Measurements from ENCODE around the gene RFX3. TPM values are rescaled to one million over a fixed set of nuclear protein-coding genes. Genes with fewer than 3 reads are reported as not detected.

RFX3 gene
- total RNA-seq, 4 donors from 2014 or later = 0.91 to 6.5 (median 3.3) TPM

GRCh38 chr9:3514786-3515185 lies 11.0 kb downstream of the RFX3 start:
- Histone ChIP-seq H3K27me3 (no peaks in the 10 kb centered on the region), H3K27ac (no peak overlapping the region), H3K4me3 (no peak overlapping the region), H3K36me3 (no peaks in the 10 kb centered on the region), H3K4me1 (peaks cover 0 to 12% (median 0%) of the 10 kb centered on the region in 3 donors), H3K9me3 (no peaks in the 10 kb centered on the region)
- intact Hi-C loops (cut with DNase I) = no loop called here
- no peak for DNase-seq
- TF ChIP-seq CTCF (IDR thresholded peaks at IDR 0.05) = no peak
- no peak for TF ChIP-seq POLR2A (IDR thresholded peaks at IDR 0.05)
- 91 to 92% methylated on average over 3 of the region's 3 CpGs for WGBS, 2 donors

- Histone ChIP-seq H3K9me3 (no peaks in the 10 kb centered on the region), H3K36me3 (no peaks in the 10 kb centered on the region), H3K4me3 (no peak overlapping the region), H3K4me1 (peaks cover 0 to 22% (median 0%) of the 10 kb centered on the region in 3 donors), H3K27me3 (no peaks in the 10 kb centered on the region), H3K27ac (no peak overlapping the region)
- no peak for TF ChIP-seq CTCF (IDR thresholded peaks at IDR 0.05)
- no peak for DNase-seq
- 68 to 74% methylated on average over 2 of the region's 2 CpGs for WGBS, 2 donors
- intact Hi-C loops (cut with DNase I) = no loop called here
Measured at GRCh38 chr9:3513265-3513818, 12.5 kb downstream of the RFX3 start.

GRCh38 chr9:3511551-3511950 lies 14.2 kb downstream of the RFX3 start:
- Histone ChIP-seq H3K27ac (no peak overlapping the region), H3K4me1 (peaks cover 0 to 22% (median 0%) of the 10 kb centered on the region in 3 donors), H3K9me3 (no peaks in the 10 kb centered on the region), H3K4me3 (no peak overlapping the region), H3K27me3 (no peaks in the 10 kb centered on the region), H3K36me3 (no peaks in the 10 kb centered on the region)
- WGBS, 2 donors = 58 to 67% methylated on average over 1 of the region's 1 CpG
- intact Hi-C loops (cut with DNase I) = no loop called here
- TF ChIP-seq POLR2A (IDR thresholded peaks at IDR 0.05) = no peak
- no peak for TF ChIP-seq CTCF (IDR thresholded peaks at IDR 0.05)
- DNase-seq = no peak

DNA sequence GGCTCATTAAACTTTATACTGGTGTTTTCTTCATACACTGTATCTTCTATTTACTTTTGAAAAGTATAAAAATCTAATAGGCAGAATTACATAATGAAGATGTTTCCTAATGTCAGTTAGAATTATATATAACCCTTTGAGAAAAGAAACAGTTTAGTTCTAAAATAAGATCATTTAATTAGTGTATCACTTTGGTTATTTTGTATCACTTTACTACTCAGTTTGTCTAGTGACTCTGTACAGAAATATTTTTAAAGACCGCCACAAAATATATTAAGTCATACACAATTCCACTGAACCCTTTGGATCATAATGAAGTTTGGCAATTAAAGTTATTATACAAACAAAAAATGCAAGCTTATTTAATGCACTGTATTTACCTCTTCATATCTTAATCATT lies 15.0 kb downstream of the RFX3 start:
- no peak for TF ChIP-seq CTCF (IDR thresholded peaks at IDR 0.05)
- DNase-seq = no peak
- H3K36me3 ChIP-seq = no peaks in the 10 kb centered on the region
- intact Hi-C loops (cut with DNase I) = no loop called here
- H3K4me1 ChIP-seq = peaks cover 0 to 22% (median 0%) of the 10 kb centered on the region in 3 donors
- H3K9me3 ChIP-seq = no peaks in the 10 kb centered on the region
- 92 to 97% methylated on average over 1 of the region's 1 CpG for WGBS, 2 donors
- H3K27me3 ChIP-seq = no peaks in the 10 kb centered on the region
- H3K27ac ChIP-seq = no peak overlapping the region
- no peak overlapping the region for H3K4me3 ChIP-seq

- no peak overlapping the region for H3K27ac ChIP-seq
- no peak for TF ChIP-seq CTCF (IDR thresholded peaks at IDR 0.05)
- no peak for TF ChIP-seq POLR2A (IDR thresholded peaks at IDR 0.05)
- 93 to 100% methylated on average over 1 of the region's 1 CpG for WGBS, 2 donors
- no peak overlapping the region for H3K4me3 ChIP-seq
- DNase-seq = no peak
- no peaks in the 10 kb centered on the region for H3K9me3 ChIP-seq
- no peaks in the 10 kb centered on the region for H3K36me3 ChIP-seq
- H3K27me3 ChIP-seq = no peaks in the 10 kb centered on the region
- intact Hi-C loops (cut with DNase I) = no loop called here
- H3K4me1 ChIP-seq = peaks cover 0 to 22% (median 0%) of the 10 kb centered on the region in 3 donors
Measured at GRCh38 chr9:3509926-3510325, 15.9 kb downstream of the RFX3 start.

Measured in esophagus squamous epithelium (tissue), 5 donors.